Type B pancreatic cell (in vitro differentiated cells): ENCODE data around the gene YES1. TPM values are rescaled to one million over a fixed set of nuclear protein-coding genes. Genes with fewer than 3 reads are reported as not detected.
"Not testable (repeated sequence)": the region's sequence is repeated elsewhere in the genome, so short reads cannot be mapped to it uniquely, and the experiment has no call there.

Experiments used
- DNase-seq: peaks from one replicate; pipeline ENCODE4 v3.0.0; 2021; ENCODE audit warnings: mixed read lengths; ENCODE audit not compliant: unreplicated experiment; ENCODE audit errors: extremely low spot score
- H3K27ac Mint-ChIP-seq: 2 replicates; pipeline ENCODE4 v1.8.0; 2021; ENCODE audit warnings: mild to moderate bottlenecking, mixed read lengths
- H3K27me3 Mint-ChIP-seq: 2 replicates; pipeline ENCODE4 v1.8.0; 2021; ENCODE audit warnings: mixed read lengths
- H3K36me3 Mint-ChIP-seq: 2 replicates; pipeline ENCODE4 v1.8.0; 2021; ENCODE audit warnings: mixed read lengths
- H3K4me1 Mint-ChIP-seq: one replicate; pipeline ENCODE4 v1.8.0; 2021; ENCODE audit warnings: mixed read lengths; ENCODE audit not compliant: unreplicated experiment
- H3K4me3 Mint-ChIP-seq: 2 replicates; pipeline ENCODE4 v1.8.0; 2021; ENCODE audit warnings: mild to moderate bottlenecking, mixed read lengths
- H3K9me3 Mint-ChIP-seq: 2 replicates; pipeline ENCODE4 v1.8.0; 2021; ENCODE audit warnings: mixed read lengths
- total RNA-seq: library from RNA; stranded (reverse); gene quantifications from 2 replicates; pipeline ENCODE4 v1.2.1, GENCODE V29; 2021; ENCODE audit warnings: low replicate concordance
- TF ChIP-seq, protein P1 (sequence below): fragments of 200-600 bp; sonication (generic); conservative IDR thresholded peaks from 2 replicates; pipeline ENCODE4 v1.5.0; 2021; ENCODE audit warnings: antibody characterized with exemption, mild to moderate bottlenecking

The YES1 gene
- total RNA-seq, 1 donor from 2014 or later, result 48.5 TPM

DNA sequence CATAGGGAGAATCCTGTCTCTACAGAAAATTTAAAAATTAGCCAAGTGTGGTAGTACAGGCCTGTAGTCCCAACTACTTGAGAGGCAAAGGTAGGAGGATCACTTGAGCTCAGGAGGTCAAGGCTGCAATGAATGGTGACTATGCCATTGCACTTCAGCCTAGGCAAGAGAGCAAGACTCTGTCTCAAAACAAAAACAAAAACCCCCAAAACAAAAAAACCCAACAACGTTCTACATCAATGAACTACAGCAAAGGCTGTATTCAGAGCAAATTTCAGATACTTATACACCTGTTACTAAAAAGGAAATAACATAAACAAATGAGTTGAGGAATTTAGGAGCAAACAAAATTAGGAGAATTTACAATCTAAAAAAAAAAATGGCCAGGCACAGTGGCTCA lies 22.6 kb downstream of the YES1 start:
- Mint-ChIP-seq H3K27ac (no peak overlapping the region), H3K27me3 (no peaks in the 10 kb centered on the region), H3K4me3 (no peak overlapping the region), H3K9me3 (no peaks in the 10 kb centered on the region), H3K4me1 (no peaks in the 10 kb centered on the region), H3K36me3 (no peaks in the 10 kb centered on the region)
- DNase-seq, result no peak
- TF ChIP-seq, protein P1, sequence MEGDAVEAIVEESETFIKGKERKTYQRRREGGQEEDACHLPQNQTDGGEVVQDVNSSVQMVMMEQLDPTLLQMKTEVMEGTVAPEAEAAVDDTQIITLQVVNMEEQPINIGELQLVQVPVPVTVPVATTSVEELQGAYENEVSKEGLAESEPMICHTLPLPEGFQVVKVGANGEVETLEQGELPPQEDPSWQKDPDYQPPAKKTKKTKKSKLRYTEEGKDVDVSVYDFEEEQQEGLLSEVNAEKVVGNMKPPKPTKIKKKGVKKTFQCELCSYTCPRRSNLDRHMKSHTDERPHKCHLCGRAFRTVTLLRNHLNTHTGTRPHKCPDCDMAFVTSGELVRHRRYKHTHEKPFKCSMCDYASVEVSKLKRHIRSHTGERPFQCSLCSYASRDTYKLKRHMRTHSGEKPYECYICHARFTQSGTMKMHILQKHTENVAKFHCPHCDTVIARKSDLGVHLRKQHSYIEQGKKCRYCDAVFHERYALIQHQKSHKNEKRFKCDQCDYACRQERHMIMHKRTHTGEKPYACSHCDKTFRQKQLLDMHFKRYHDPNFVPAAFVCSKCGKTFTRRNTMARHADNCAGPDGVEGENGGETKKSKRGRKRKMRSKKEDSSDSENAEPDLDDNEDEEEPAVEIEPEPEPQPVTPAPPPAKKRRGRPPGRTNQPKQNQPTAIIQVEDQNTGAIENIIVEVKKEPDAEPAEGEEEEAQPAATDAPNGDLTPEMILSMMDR, result no peak

DNA sequence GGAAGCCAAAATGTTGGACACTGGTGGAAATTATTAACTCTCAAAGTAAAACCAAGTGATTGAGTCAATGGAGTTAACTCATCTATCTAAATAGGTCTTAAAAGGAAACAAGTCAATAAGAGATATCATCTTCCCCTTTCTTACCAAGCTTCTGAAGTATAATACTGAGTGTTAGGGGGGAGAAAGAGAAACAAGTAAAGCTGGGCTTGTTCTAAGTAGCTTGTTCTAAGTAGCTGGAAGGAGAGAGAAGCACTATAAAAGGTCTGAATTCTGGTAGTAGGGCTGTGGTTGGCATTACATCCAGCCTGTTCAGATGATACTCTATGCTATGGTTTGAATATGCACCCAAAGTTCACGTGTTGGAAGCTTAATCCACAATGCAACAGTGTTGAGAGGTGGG lies 26.8 kb downstream of the YES1 start:
- Mint-ChIP-seq H3K4me3 (no peak overlapping the region), H3K9me3 (no peaks in the 10 kb centered on the region), H3K27ac (no peak overlapping the region), H3K36me3 (no peaks in the 10 kb centered on the region), H3K27me3 (no peaks in the 10 kb centered on the region), H3K4me1 (peaks cover 9% of the 10 kb centered on the region)
- DNase-seq, result no peak
- TF ChIP-seq, protein P1, result no peak

DNA sequence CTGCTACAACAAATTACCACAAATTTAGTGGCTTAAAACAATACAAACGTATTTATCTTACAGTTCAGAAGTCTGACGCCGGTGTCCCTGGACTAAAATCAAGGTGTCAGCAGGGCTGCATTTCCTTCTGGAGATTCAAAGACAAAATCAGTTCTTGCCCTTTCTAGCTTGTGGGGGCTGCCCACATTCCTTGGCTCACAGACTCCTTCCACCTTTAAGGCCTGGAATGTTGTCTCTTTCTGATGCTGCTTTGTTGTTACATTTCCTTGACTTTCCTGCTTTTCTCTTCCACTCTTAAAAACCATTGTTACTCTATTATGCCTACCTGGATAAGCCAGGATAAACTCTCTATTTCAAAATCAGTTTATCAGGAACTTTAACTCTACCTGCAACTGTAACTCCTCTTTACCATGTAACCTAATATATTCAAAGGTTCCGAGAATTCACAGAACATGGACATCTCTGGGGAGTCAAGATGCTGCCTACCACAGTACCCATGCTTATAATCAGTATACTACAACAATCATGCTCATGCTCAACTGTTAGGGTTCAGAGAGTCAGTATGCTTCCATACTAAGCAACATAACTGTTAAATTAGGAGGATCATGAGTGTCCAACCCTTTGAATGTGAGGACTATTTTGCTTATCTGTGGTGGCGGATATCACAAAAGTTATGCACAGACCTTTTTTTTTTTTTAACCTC lies 27.4 kb downstream of the YES1 start:
- Mint-ChIP-seq H3K36me3 (no peaks in the 10 kb centered on the region), H3K4me1 (peaks cover 11% of the 10 kb centered on the region), H3K4me3 (no peak overlapping the region), H3K27me3 (no peaks in the 10 kb centered on the region), H3K27ac (no peak overlapping the region), H3K9me3 (no peaks in the 10 kb centered on the region)
- no peak for DNase-seq
- TF ChIP-seq, protein P1, result no peak

DNA sequence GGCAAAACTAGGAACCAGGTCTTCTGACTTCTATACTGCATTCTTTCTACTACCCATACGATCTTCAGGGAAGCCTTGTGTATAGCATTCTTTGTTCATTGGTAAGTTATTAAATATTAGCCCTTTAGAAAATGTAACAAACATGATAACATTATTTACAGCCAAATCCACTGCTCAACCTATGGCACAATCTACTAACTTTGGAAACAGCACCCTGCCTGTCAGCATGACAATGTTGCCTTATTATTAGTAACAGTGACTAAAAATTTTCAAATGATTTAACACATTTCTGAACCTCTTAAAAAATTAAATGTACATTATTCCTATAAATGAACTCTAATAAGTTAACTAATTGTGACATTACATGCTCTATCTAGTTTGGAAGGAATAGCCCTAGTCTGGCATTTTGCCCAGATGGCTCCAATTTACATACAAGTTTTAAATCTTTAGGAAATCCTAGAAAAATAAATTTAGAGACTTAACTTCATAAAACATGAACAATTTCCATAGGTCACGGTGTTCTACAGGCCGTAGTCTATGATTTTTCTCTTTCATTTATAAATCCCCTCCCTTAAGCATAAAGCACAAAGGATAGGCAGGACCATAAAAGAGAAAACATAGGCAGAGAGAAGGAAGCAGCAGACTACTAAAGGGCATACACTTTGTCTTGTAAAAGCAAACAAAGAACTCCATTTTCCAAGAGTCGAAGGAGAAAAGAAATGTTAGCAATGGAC lies 33.7 kb downstream of the YES1 start:
- H3K27ac Mint-ChIP-seq, result peak overlapping the region; percentile 53
- TF ChIP-seq, protein P1, result no peak
- peaks cover 25% of the 10 kb centered on the region for H3K4me1 Mint-ChIP-seq
- H3K27me3 Mint-ChIP-seq, result no peaks in the 10 kb centered on the region
- H3K4me3 Mint-ChIP-seq, result peak overlapping the region; percentile 30
- DNase-seq, result no peak
- peaks cover 5% of the 10 kb centered on the region for H3K36me3 Mint-ChIP-seq
- no peaks in the 10 kb centered on the region for H3K9me3 Mint-ChIP-seq

DNA sequence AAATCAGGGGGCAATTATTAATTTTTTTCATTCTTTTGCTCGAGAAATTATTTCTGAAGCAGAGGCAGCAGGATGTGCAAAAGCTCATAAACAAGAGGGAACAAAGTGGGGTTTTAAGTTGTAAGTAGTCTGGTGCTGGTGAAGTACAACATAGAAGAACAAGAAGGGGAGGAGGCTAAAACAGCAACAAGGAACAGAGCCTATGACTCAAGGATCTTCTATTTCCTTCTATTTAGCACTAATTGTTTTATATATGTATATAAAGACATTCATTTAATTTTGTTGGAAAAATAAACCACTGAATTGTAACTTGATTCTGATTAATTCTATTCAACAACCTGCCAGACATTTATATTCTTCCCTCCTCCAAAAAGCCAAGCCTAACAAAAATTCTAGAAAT lies 35.0 kb downstream of the YES1 start:
- Mint-ChIP-seq H3K27ac (no peak overlapping the region), H3K27me3 (no peaks in the 10 kb centered on the region), H3K4me1 (peaks cover 23% of the 10 kb centered on the region), H3K4me3 (no peak overlapping the region), H3K36me3 (peaks cover 5% of the 10 kb centered on the region), H3K9me3 (no peaks in the 10 kb centered on the region)
- DNase-seq, result no peak
- TF ChIP-seq, protein P1, result no peak

DNA sequence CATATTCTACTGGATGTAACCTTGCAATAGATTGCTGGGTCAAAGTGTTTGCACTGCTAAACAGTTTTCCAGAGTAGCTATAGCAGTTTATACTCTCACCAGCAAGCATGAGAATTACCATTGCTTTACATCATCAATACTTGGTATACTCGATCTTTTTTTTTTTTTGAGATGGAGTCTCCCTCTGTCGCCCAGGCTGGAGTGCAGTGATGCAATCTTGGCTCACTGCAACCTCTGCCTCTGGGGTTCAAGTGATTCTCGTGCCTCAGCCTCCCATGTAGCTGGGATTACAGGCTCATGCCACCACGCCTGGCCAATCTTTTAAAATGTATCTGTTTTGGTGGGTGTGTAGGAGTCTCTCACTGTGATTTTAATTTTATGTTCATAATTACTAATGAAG lies 36.0 kb downstream of the YES1 start:
- not testable (repeated sequence) for H3K27ac Mint-ChIP-seq, H3K36me3 Mint-ChIP-seq, H3K27me3 Mint-ChIP-seq, DNase-seq, H3K9me3 Mint-ChIP-seq, H3K4me3 Mint-ChIP-seq
- H3K4me1 Mint-ChIP-seq, result peaks cover 16% of the 10 kb centered on the region
